ENCODE data around the gene MYMX. TPM values are rescaled to one million over a fixed set of nuclear protein-coding genes. Genes with fewer than 3 reads are reported as not detected.
"Not testable (repeated sequence)": the region's sequence is repeated elsewhere in the genome, so short reads cannot be mapped to it uniquely, and the experiment has no call there.

Gene MYMX
- total RNA-seq, 2 experiments from 2014 or later, result not detected

DNA sequence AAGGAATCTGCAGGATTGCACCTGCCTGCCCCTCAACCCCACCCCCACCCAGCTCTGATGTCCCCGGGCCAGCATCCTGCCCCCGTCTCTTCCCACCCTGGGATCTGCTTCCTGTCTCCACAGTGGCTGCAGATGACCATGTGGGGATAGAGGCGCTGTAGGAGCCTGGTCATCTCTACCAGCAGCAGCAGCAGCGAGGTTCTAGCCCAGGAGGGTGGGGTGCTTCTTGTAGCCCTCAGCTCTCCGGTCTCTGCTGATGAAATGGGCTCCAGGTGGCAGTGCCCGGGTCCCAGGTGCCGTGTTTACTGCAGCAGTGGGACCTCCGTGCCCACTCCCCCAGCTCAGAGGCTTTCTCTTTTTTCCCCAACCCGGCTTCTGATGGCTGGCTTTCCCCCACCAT, 32.9 kb upstream of the MYMX start:
- CTCF ChIA-PET, result no interaction called here

DNA sequence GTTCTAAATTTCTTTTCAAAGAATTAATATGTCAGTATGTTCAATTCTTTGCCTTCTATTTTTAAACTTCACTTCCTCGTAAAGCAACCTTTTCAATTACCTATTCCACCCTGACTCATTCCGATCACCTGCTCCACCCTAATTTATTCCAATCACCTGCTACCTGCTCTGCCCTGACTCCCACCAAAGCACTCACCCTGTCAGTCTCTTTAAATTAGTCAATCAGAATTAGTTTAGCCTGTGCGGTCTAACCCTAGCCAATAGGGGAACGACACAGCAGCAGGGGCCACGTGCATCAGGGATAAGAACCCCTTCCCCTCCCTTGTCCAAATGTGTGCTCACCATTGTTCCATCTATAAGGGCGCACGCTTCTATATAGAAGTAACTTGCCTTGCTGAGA, 31.4 kb upstream of the MYMX start:
- POLR2A ChIA-PET, CTCF ChIA-PET: not testable (repeated sequence)

More for the DNA sequence above, 32.9 kb upstream of the MYMX start:
- POLR2A ChIA-PET, result no interaction called here

DNA sequence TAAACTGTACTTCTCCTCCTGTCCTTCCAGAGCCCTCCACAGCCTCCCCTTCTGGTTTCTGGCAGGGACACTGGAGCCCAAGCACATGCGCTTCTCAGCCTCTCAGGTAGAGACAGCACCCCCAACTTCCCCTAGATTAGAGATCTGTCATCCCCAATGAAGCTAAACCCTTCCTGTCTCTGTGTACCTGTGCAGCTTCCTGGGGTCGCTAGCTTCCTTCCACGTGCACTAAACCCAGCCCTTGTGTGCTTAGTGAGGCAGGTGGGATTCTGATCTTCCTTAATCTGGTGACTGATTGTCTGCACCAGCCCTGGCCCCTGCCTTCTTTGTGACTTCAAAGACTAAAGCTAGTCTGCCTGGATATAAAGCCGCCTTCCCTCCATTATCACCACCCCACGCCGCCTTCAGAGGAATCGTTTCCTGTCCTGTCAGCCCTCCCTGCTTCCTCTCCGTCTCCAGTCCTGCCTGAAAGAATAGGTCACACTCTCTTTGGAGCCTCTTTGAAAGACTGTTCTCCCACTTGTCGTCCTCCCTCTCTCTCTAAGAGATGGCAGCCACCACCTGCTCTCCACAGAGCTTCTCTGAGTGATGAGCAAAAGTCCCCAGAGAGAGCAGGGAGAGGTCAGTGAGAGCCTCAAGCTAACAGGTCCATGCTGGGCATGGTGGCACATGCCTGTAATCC, 30.6 kb upstream of the MYMX start:
- POLR2A ChIA-PET, result no interaction called here
- CTCF ChIA-PET, result no interaction called here

DNA sequence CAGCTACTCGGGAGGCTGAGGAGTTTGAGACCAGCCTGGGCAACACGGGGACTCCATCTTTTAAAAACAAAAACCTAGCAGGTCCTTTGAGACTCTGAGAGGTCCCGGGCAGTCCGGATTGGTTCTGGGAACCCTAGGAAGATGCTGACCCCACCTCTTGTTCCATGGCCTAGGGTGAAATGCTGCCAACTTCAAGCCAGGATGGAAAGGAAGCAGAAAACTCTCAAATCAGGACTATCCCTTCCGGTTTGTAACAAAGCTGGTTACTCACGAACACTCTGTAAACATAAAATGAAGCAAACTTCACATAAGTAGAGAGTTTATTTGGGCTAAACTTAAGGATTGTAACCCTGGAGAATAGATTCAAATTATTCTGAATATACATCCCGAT, 30.1 kb upstream of the MYMX start:
- ChIA-PET POLR2A (no interaction called here), CTCF (no interaction called here)

DNA sequence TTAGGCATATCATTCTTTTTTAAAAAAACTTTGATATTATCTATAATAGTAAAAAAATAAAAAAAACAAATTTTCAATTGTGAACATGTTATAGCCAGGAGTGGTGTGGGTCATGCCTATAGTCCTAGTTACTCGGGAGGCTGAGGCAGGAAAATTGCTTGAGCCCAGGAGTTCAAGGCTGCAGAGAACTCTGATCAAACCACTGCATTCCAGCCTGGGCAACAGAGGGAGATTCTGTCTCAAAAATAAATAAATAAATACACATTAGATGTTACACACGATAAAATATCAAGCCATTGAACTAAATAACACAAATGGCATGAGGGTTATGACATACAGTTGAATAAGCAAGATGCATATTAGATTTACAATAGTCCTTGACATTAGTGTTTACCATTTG, 27.9 kb upstream of the MYMX start:
- ChIA-PET CTCF (interaction anchor here (1.4 kb wide), 1 partner anchor 16 kb away, joined by 4 read pairs; no protein-coding TSS in a partner anchor), POLR2A (no interaction called here)

DNA sequence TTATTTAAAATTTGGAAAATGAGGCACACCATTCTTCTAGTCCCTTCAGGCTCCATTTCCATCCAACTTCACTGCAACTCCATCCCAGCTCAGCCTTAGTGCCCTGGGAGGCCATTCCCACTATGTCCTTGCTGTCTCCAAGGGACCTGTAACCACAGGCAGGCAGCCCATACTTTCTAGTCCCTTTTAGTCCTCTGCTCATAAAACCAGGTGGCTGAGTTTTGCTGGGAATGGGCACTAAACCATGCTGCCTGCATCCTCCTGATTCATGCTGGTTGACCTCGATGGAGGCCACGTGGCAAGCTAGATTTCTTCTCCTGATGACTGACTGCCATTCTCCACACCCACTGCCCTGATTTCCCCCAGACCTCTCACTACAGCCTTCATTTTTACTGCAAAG, 27.5 kb upstream of the MYMX start:
- POLR2A ChIA-PET, result no interaction called here
- CTCF ChIA-PET, result interaction anchor here (0.8 to 1.4 kb wide), 3 partner anchors 16 to 152 kb away, joined by 3 to 4 read pairs (median 3); no protein-coding TSS in a partner anchor

DNA sequence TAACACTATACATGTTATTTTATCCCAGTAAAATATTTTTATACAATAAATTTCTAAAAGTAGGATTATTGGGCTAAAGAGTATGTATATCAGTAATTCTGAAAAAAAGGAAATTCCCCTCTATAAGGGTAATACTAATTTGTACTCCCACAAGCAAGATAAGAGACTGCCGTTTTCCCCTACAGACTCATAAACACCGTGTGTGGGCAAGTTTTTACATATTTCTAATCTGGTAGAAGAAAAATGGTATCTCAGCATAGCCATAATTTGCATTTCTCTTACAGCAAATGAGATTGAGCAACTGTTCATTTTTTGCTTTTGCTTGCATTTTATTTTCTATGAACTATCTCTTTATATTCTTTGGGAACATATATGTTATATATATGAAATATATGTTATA, 26.0 kb upstream of the MYMX start:
- ChIA-PET CTCF (no interaction called here), POLR2A (no interaction called here)

DNA sequence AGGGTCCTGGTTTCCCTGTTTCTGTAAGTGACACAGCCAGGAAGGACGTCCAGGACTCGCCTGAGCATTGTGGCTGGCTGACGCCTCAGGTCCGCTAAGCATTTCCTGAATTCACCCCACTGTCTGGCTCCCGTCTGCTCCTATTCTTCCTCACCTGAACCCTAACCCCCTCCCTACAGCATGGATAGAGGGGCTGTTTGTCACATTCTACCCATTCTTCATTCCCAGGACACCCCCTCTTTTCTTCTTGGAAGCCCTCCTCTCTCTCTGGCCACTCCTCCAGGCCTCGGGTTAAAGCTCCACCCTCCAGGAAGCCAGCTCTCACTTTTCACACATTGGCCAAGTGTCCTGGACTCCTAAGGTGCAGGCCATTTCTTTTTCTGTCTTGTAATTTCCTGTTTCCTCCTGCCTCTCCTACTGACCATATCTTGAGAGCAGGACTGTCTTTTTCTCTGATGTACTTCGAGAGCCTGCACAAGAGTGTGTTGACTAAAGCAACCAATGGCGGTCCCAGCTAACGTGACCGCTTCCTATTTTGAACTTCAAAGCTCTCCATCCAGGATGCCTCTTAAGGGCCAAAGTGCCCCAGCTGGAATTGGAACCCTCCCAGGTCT, 24.2 kb upstream of the MYMX start:
- ChIA-PET POLR2A (no interaction called here), CTCF (no interaction called here)

DNA sequence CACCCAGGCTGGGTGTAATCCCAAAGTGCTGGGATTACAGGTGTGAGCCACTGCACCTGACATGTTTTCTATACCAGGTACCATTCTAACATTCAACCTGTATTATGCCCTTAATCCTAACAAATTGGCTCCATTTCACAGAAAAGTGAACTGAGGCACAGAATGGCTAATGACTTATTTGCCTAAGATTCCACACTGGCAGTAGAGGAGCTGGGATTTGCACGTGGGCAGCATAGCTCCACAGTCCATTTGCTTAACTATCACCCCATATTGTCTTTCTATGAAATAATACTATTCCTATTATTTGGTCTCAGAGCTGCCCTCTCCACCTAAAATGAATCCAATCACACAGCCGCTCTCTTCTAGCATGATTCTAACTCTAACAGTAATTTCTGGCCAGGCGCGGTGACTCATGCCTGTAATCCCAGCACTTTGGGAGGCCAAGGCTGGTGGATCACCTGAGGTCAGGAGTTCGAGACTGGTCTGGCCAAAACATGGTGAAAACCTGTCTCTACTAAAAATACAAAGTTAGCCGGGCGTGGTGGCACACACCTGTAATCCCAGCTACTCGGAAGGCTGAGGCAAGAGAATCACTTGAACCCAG, 23.3 kb upstream of the MYMX start:
- POLR2A ChIA-PET, result no interaction called here
- CTCF ChIA-PET, result interaction anchor here (0.7 kb wide), 1 partner anchor 175 kb away, joined by 3 read pairs; no protein-coding TSS in a partner anchor

DNA sequence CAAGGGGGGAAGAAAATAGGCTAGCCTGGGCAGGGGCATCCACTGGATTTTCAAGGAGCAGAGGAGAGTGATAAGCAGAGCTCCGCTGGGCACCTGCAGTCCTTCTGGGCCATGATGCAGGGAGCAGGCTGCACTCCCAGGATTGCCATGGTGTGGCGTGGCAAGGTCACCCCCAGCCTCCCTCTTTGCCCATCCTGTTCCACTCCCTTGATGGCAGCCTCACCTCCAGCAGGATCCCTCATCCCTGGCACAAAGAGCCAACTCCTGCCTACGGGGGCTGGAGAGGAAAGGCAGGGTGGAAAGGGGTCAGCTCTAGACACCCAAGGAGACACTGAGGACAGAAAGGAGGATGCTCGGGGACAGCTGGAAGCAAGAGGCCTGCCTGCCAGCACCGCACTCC, 22.4 kb upstream of the MYMX start:
- POLR2A ChIA-PET, result no interaction called here
- CTCF ChIA-PET, result interaction anchor here (0.7 kb wide), 1 partner anchor 176 kb away, joined by 3 read pairs; no protein-coding TSS in a partner anchor

DNA sequence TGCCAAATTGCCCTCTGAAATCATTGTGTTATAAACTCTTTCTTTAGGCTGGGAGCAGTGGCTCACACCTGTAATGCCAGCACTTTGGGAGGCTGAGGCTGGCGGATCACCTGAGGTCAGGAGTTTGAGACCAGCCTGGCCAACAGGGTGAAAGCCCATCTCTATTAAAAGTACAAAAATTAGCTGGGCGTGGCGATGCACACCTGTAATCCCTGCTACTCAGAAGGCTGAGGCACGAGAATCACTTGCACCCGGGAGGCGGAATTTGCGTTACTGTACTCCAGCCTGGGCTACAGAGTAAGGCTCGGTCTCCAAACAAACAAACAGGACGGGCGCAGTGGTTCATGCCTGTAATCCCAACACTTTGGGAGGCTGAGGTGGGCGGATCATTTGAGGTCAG, 20.4 kb upstream of the MYMX start:
- CTCF ChIA-PET, POLR2A ChIA-PET: not testable (repeated sequence)

DNA sequence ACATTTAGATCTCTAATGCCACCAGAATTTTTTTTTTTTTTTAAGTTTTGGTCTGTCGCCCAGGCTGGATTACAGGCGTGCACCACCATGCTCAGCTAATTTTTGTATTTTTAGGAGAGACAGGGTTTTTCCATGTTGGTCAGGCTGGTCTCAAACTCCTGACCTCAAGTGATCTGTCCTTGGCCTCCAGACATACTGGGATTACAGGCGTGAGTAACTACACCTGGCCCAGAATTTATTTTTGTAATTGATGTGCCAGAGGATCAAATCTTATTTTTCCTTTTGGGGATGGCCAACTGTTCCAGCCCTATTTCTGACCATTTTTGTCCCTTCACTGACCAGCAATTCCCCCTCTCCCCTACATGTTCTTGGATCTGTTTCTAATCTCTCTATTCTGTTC, 18.0 kb upstream of the MYMX start:
- ChIA-PET CTCF (no interaction called here), POLR2A (interaction anchor here (0.6 to 0.7 kb wide), 2 partner anchors 30 to 47 kb away, joined by 4 to 8 read pairs; no protein-coding TSS in a partner anchor)

DNA sequence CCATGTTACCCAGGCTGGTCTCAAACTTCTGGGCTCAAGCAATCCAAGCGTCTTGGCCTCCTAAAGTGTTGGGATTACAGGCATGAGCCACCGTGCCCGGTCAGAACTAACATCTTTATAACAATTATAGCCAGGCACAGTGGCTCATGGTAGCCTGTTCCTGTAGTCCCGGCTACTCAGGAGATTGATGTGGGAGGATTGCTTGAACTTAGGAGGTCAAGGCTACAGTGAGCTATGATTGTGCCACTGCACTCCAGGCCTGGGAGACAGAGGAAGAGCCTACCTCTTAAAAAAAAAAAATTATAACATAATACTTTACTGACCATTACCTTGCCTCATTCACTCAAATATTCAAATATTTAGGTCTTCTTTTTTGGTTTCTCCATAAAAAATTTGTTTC, 16.8 kb upstream of the MYMX start:
- ChIA-PET POLR2A (no interaction called here), CTCF (no interaction called here)

DNA sequence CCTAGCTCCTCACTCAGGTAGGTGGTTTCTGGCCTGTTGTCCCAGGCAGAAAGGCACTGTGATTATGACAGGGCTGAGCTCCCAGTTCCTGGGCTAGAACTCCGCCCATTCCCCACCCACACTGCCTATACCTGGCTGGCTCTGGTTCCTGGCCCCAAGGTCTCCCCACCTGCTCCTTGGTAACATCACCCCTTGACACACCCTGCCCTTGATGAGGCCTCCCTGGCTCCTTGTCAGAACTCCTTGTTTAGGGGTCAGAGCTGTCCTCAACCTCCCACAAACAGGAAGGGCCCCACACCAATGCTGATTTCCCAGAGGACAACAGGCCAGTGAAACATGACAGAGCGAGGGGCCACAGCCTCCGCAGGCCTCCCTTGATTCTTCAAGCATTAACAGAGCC, 15.5 kb upstream of the MYMX start:
- ChIA-PET POLR2A (no interaction called here), CTCF (interaction anchor here (0.8 kb wide), 1 partner anchor 46 kb away, joined by 3 read pairs; the partner anchor contains the start of gene HSP90AB1)

DNA sequence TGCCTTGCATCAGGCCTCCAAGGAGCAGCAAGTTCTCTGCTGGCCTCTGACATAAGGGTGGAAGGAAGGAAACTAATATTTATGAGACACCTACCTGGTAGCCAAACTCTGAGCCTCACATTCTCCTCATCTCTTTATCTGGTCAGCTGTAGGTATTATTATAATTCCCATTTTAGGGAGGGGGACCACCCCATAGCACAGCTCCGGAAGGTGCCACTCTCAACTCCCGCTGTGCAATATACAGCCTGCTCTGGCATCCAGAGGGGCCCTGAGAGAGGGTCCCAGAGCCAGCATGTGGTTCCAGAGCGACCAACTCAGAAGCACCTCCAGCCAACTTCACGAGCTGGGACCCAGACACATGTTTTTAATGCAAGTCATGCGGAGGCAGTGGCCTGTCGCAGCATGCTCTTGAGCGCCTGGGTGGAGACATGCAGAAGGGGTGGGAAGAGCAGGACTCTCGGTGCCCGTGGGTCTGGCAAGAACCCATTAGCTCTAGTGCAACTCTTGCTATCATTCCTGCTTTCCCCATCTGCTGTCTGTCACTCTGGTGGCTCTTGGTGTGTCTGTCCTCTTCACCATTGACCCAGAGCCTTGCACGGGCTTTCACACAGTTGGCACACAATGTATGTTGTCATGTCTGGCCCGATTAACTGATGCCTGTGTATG, 15.0 kb upstream of the MYMX start:
- ChIA-PET CTCF (interaction anchor here (0.8 kb wide), 1 partner anchor 46 kb away, joined by 3 read pairs; the partner anchor contains the start of gene HSP90AB1), POLR2A (no interaction called here)

DNA sequence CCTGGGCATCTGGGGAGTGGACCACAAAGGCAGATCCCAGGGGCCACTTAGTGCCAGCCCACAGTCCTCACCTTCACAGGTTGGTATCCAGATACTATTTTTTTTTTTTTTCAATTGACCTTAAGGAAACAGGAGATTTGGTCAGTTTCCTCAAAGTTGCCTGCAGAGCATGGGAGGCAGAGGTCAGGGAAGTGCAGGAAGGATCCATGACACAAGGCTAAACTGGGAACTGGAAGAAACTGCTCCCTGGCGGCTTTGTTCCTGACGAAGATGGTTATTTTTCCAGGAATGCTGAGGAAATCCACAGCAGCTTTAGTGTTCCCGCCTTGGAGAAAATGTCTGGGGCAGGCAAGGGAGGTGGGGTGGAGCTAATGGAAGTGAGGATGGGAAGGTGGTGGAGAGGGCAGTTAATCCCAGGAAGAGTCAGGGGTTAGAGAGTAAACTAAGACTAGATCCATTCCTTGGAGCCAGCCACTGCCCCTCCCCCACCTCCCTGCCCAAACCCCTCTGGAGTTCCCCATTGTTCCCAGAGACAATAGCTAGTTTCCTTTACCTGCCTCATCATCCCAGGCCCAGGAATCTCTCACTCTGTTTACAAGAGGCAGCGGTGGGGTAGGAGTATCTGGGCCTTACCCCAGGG, 14.3 kb upstream of the MYMX start:
- ChIA-PET CTCF (no interaction called here), POLR2A (no interaction called here)

DNA sequence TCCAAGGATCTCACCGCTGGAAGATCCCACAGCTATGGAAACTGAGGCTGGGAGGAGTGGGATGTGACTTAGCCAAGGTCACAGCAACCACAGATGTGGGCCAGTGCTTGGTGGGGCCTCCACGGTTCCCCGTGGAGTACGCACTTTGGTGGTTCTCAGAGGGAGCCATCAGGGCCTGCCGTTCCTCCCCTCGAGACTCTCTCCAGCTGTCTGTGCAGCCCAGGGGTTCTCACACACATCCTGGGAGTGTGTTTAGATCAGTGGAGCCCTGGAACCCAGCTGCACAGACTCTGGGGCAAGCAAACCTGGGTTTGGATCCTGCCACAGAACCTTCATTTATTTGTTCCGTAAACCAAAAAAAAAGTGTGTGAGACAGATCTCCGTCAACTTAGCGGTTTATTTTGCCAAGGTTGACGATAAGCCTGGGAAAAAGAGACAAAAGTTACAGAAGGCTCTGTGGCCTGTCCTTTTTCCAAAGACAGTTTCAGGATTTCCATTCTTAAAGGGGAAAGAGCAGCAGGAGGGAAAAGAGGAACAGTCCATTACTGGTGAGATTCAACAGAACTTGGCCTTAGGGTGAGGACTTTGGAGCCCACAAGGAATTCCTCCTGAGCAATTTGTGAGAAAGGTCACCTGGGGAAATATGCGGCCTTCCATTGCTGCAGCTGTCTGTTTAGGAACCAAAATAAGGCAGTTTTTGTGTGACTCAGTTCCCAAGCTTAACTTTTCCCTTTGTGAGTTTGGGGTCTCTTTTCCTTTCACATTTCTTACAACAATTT, 13.6 kb upstream of the MYMX start:
- ChIA-PET POLR2A (no interaction called here), CTCF (no interaction called here)

DNA sequence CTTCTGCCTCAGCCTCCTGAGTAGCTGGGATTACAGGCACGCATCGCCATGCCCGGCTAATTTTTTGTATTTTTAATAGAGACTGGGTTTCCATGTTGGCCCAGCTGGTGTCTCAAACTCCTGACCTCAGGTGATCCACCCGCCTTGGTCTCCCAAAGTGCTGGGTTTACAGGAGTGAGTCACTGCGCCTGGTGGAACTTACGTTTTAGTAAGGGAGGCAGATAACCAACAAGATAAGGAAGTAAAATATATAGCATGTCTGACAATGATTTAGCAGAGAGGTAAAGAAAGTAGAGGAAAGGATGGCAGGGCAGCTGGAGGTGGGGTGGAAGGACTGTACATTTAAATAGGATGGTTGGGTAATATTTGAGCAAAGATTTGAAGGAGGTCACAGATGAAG, 12.8 kb upstream of the MYMX start:
- ChIA-PET CTCF (no interaction called here), POLR2A (no interaction called here)

DNA sequence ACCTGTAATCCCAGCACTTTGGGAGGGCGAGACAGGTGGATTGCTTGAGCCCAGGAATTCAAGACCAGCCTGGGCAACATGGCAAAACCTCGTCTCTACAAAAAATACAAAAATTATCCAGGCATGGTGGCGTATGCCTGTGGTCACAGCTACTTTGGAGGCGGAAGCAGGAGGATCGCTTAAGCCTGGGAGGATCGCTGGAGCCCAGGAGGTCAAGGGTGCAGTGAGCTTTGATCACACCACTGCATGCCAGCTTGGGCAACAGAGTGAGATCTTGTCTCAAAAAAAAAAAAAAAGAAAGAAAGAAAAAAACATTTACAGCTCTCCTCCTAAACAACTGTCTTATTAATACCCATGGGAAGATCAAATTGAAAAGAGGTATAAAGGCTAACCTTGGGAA, 8.8 kb upstream of the MYMX start:
- ChIA-PET POLR2A (no interaction called here), CTCF (interaction anchor here (0.8 kb wide), 1 partner anchor 33 kb away, joined by 5 read pairs; no protein-coding TSS in a partner anchor)
